Stimulated activated CD8-positive, alpha-beta memory T cell treated with anti-CD3 and anti-CD28 coated beads, Interleukin-4, amount 100 ng/mL, for 48 hours (primary cell): ENCODE results near the gene FAM200A.

Source experiments
- DNase-seq: peaks from one replicate; pipeline ENCODE4 v3.0.0-alpha.2; 2020

FAM200A gene

GRCh38 chr7:99499721-99500636 is 51.9 kb downstream of the FAM200A start, which contains the start of gene ZNF394:
TSS of gene ZNF394 (minus strand) at chr7:99500281. CDS start at chr7:99500093, 188 bp downstream.
- peak; percentile 92 for DNase-seq

- no peak for DNase-seq
These were observed 52.6 kb downstream of the FAM200A start for GRCh38 chr7:99499371-99499720.

GRCh38 chr7:99498546-99498944 is 53.4 kb downstream of the FAM200A start:
- no peak for DNase-seq

- DNase-seq = no peak
These were observed 54.0 kb downstream of the FAM200A start for GRCh38 chr7:99497766-99498545.
